HCT116 (cell line): ENCODE measurements around the gene POP4.

Experiments used
- CTCF ChIP-seq, 3 experiments: fragments of 200-600 bp in 1 of 3; sonication (generic) in 1 of 3; IDR thresholded peaks in 2 of 3; conservative IDR thresholded peaks in 1 of 3; 2 replicates each; pipeline ENCODE4 v1.5.1; 2012 to 2017; ENCODE audit warnings: low read depth in 2 of 3, low read length in 2 of 3, antibody characterized with exemption in 1 of 3, borderline replicate concordance in 1 of 3, control low read depth in 1 of 3, mild to moderate bottlenecking in 1 of 3, mixed read lengths in 1 of 3, mixed run types in 1 of 3, moderate library complexity in 1 of 3; ENCODE audit not compliant: insufficient read depth in 1 of 3
- EGR1 ChIP-seq: IDR thresholded peaks from 2 replicates; pipeline ENCODE4 v1.6.1; 2012; ENCODE audit warnings: low read depth
- EZH2 ChIP-seq: fragments of 200-600 bp; sonication (generic); IDR thresholded peaks from 2 replicates; pipeline ENCODE4 v1.6.1; 2017; ENCODE audit warnings: antibody characterized with exemption, mixed run types
- RAD21 ChIP-seq: IDR thresholded peaks from 2 replicates; pipeline ENCODE4 v1.6.1; 2012; ENCODE audit warnings: low read depth, mild to moderate bottlenecking
- SP1 ChIP-seq: IDR thresholded peaks from 2 replicates; pipeline ENCODE4 v1.6.1; 2012; ENCODE audit warnings: low read depth
- TF ChIP-seq, protein P1 (sequence below): IDR thresholded peaks from 2 replicates; pipeline ENCODE4 v1.6.1; 2012

- no peak for TF ChIP-seq EGR1
- no peak for TF ChIP-seq CTCF (IDR thresholded peaks at IDR 0.05 in 2 of 3, conservative IDR thresholded peaks at IDR 0.05 in 1 of 3; ENCODE audit: borderline replicate concordance in 1 of 3, insufficient read depth in 1 of 3, low read depth in 2 of 3, low read length in 2 of 3)
- TF ChIP-seq, protein P1, sequence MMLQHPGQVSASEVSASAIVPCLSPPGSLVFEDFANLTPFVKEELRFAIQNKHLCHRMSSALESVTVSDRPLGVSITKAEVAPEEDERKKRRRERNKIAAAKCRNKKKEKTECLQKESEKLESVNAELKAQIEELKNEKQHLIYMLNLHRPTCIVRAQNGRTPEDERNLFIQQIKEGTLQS: no peak
- TF ChIP-seq EZH2: no peak
- TF ChIP-seq SP1: no peak
- TF ChIP-seq RAD21: no peak
These were observed 11.5 kb downstream of the POP4 start for GRCh38 chr19:29617366-29618266.
